Kasumi-1 (cell line): ENCODE results near the gene ATG4B.
A peak's percentile ranks its signal among the peaks of the same experiment; 100 is the strongest.

Experiments
- DNase-seq, 2 experiments: peaks; one replicate each; lab custom pipeline; 2025; lab: John Stamatoyannopoulos, UW

Gene ATG4B

DNA sequence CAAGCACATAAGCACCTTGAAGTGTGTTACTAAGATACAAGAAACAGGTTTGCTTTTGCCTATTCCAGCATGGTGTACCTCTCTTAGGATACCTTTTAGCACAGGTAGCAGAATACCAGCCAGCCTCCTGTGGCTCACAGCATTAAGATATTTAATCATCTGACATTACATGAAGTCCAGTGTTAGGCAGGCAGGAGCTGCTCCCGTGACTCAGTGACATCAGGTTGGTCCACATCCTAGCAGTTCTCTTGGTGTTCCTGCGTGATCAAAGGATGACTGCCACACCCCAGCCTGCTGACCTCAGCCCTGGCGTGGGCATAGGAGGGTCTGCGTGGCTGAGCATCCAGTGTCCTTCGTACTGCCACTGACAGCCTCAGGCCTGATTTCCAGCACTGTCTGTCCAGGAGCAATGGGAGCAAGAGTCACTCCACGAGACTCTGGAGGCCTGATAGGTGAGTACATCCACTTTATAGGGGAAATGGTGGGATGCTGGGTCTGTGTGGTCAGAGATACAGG, 52.8 kb downstream of the ATG4B start:
- no peak for DNase-seq

DNA sequence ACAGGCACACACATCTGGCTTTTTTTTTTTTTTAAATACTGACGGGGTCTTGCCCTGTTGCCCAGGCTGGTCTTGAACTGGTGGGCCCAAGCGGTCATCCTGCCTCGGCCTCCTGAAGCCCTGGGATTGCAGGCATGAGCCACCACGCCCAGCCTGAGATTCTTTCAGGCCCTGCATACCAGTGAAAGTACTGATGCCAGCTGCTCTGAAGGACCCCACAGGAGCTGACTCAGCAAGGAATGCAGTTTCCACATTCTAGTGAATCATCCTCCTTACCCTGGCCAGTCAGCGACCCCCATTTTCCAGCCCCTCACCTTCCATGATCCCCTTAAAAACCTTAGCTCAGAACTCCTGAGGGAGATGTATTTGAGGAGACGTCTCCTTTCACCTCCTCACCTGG, 55.0 kb downstream of the ATG4B start:
- DNase-seq, result no peak

DNA sequence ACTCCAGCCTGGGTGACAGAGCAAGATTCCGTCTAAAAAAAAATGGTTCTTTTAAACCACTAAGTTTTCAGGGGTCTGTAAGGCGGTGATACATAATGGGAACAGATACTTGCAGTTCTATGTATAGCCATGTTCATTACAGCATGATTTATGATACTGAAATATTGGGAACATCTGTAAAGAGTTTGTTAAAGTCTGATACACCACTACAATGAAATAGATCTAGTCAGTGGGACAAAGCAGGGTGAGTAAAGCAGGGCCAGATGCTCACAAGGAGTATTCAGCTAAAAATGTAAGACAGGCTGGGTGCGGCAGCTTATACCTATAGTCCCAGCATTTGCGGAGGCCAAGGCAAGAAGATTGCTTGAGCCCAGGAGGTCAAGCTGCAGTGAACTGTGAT, 58.2 kb downstream of the ATG4B start:
- DNase-seq, result no peak

DNA sequence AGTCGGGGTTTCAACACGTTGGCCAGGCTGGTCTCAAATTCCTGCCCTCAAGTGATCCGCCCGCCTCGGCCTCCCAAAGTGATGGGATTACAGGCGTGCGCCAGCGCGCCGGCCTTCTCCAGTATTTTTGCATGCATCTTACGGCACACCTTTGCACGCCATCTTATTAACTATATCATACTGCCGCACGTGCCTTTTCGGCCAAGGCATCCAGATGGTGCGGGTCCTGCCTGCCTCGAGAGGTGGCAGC, 63.6 kb downstream of the ATG4B start:
- DNase-seq, result no peak

DNA sequence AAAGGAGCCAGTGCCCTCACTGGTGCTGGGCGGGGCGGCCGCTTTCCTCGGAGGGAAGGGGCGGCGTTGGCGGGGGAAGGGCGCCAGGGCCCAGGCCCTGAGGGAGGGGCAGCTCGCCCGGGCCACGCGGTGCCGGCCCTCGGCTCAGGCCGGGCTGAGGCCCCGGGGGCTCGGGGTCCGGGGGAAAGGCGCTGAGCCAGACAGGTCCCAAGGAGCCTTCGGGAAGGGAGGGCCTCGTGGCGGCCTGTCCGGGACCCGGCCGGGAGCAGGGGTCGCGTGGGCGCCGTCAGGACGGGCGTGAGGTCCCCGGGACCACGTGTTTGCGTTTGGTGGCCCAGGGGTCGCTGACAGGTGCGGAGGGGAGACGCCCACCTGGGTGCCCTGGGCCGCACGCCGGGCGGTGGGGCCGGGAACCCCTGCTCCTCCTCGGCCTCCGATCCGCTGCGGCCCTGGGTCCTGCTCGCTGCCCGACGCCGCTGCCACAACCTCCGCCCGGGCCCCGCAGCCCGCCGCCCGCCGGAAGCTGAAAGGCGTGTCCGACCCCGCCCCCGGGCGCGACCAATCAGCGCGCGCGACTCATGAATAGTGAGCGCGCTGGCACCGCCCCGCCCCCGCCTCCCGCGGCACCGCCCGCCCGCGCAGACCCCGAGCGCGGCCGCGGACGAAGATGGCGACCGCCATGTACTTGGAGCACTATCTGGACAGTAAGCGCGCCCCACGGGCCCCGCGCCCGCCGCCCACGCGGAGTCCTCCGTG, 64.1 kb downstream of the ATG4B start, which contains the start of gene ING5:
Gene ING5 (plus strand): TSS at position 641 of the 756 bp plus-strand sequence. CDS start 27 bp downstream, at position 668.
- peak; percentile 63 for DNase-seq

DNA sequence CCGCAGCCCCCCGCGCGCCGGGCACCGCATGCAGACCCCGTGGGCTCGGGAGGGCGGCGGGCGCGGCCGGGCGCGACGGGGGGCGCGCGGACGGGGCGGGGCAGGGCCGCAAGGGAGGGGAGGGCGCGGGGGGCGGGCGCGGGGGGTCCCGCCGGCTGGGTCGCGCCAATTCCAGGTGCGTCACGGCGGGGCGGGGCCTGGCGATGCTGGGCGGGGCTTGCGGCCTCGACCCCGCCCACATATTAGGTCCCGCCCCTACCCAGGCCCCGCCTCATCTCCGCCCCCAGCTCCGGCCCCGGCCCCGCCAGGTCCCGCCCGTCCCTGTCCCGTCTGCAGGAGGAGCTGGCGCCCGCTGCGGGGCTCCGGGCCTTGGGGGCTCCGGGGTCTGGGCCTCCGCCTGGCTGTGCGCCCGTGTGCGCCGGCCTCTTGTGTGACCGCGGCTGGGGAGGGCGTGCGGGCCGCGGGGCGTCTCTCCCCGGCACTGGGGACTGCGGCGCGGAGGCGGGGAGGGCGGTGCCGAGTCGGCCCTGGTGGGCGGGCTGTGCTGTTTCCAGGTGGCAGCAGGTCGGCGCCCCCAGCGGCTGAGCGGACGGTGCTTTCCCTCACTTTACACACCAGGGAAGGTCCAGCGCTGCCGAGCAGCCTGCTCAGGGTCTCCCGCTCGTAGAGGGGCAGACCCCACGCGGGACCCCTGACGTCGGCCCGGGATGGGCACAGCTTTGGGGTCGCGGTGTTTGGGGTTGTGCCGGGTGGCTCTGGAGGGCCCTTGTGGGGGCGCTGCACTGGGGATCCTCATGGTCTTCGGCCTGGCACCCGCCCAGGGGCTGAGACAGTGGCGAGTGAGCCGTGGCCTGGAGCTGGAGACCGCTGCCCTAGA, 64.9 kb downstream of the ATG4B start:
- peak; percentile 26 to 40 for DNase-seq

DNA sequence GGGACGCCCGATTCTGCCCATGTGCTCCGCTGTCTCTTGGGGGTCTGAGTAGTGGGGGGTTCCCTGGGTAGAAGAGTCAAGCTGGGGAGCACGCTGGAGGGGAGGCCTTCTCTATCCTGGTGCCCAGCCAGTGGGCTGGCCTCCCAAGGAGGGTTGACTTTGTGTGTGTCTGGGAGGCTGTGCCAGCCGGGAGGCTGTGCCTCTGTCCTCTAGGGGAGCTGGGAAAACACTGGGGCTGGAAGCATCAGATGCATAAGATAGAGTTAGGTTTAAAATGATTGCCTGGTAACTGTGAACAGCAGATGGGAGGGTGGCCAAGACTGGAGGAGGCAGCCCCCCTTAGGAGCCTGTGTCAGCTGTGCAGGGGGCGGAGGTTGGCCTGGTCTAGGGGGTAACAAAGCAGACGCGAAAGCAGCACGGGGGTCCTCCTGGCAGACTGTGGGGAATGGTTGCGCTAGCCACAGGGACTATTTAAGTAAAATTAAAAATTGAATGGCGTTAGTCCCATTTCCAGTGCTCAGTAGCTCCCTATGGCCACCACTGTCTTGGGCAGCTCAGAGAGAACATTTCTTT, 65.6 kb downstream of the ATG4B start:
- DNase-seq, result no peak

DNA sequence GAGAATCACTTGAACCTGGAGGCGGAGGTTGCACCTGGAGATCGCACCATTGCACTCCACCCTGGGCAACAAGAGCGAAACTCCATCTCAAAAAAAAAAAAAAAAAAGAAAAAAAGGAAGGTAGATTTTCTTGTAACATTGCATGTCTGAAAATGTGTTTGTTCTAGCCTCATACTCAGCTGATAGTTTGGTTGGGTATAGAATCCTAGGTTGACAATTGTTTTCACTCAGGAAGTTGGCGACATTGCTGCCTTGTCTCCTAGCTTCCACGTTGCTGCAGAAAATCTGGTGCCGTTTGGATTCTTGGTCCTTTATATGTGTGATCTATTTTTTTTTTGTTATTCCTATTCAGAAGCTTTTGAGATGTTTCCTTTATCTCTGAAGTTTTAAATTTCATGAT, 69.0 kb downstream of the ATG4B start:
- no peak for DNase-seq

DNA sequence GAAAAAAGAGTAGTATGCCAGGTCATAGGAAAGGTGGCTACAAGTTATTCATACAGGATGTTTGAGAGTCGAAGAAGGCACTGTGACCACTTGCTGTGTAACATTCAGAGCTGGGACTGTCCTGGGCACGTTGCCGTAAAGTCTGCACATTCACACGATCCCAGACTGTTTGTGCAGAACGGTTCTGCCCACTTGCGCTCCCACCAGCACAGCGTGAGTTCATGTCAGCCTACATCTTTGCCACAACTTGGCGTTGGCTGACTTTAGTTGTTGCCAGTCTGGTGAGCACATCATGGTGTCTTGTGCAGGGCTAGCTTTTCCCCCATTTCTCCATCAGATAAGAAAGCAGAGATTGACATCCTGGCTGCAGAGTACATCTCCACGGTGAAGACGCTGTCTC, 71.4 kb downstream of the ATG4B start:
- DNase-seq, result no peak

DNA sequence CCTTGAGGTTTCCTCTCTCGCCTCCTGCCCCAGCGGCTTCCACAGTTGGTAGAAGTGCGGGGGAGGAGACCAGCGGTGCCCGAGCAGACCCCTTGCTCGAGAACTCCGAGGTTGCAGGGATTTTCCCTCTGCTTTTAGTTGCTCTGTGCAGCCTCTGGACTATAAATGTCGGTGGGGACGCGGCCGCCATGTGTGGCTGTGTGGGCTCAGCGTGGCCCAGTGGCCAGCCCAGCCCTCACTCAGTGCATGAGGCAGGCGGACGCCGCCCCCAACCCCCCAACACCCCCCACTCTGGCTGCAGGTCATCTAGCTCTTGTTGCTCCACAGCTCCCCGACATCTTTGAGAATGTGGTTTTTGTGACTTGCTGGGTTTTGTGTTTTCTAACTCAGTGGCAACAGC, 81.6 kb downstream of the ATG4B start:
- DNase-seq, result no peak

DNA sequence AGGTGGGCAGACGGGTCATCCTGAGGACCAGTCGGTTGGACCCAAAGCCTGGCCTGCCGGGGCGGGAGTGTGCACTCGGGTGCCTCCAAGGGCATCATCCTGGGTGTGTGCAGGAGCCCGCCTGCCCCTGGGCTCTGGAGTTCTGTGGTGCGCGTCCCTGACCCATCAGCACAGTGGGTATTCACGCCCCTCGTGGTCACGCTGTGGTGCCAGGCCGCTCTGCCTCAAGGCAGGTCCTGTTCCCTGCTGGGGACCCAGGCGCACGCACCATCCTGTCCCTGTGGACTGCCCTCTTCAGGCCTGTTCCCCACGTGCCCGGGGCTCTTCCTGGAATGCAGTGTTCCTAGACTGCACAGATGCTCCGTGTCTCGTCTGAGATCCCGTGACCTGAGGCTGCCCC, 82.6 kb downstream of the ATG4B start:
- DNase-seq, result no peak

DNA sequence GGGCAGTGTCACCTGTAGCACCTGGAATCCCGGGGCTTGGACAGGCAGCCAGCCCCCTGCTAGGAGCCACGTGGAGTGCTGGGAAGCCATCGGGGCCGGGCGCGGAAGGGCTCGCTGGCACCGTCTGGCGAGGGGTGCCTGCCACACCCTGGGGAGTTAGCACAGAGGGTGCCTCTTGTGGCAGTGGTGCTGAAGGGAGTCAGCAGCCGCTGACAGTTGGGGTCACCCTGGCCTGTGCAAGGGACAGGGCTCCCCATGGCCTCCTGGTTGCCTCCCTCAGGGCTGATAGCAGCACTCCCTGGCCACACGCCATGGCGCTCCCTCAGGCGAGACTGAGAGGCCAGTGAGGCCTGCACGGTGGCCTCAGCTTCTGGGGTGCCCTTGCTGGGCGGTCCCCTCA, 83.1 kb downstream of the ATG4B start:
- no peak for DNase-seq

DNA sequence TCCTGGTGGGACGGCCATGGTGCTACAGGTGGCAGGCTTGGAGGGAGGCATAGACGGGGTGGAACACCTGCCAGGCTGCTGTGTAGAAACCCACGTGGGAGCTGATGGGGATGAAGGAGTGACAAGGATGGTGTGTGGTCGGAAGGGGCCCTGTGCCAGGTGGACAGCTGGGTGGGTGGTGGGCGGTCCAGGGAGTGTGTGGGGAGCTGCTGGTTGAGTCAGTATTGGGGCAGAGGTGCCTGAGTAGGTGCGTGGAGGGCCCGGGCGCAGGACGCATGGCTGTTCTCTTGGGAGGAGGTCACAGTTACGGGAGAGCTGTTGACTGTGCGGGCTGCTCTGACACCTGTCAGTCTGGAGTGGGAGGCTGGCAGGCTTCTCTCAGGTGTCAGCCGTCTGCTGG, 84.4 kb downstream of the ATG4B start:
- DNase-seq, result no peak

DNA sequence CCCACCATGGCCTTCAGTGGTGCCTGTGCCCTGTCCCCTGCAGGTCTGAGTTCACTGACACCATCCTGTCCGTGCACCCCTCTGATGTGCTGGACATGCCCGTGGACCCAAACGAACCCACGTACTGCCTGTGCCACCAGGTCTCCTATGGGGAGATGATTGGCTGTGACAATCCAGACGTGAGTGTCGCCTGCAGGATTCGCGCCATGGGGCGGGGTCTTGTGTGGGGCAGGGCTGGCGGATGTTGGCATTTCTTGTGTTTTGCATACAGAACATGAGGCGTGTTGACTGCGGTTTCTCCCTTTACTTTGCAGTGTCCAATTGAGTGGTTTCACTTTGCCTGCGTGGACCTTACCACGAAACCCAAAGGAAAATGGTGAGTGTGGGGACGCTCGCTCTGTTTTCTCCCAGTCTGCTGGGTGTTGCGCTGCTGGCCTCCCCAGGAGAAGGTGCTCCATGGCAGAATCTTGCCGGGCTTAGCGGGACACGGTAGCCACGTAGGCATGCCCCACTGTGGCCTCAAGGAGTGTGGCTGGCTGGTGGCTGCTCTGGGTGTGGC, 85.5 kb downstream of the ATG4B start:
- DNase-seq, result no peak
